GM12864 (cell line): ENCODE measurements around the gene DLK2.
"Not testable (repeated sequence)": the region's sequence is repeated elsewhere in the genome, so short reads cannot be mapped to it uniquely, and the experiment has no call there.

Source experiments
- DNase-seq: peaks from one replicate; pipeline ENCODE4 v3.0.0-alpha.2; 2011; ENCODE audit warnings: low read depth
- H3K4me3 ChIP-seq: 2 replicates; pipeline ENCODE4 v1.5.1; 2011; ENCODE audit warnings: mild to moderate bottlenecking, low read depth, low read length, control low read depth
- CTCF ChIP-seq: IDR thresholded peaks from 2 replicates; pipeline ENCODE4 v1.5.1; 2011; ENCODE audit warnings: low read depth, mild to moderate bottlenecking, moderate library complexity, low read length, control low read depth, inconsistent platforms; ENCODE audit errors: missing control alignments

Gene DLK2

GRCh38 chr6:43469947-43470346 is 14.6 kb upstream of the DLK2 start:
- H3K4me3 ChIP-seq = no peak overlapping the region
- DNase-seq = no peak
- TF ChIP-seq CTCF = no peak

GRCh38 chr6:43468748-43469681 is 13.7 kb upstream of the DLK2 start:
- H3K4me3 ChIP-seq = no peak overlapping the region
- no peak for TF ChIP-seq CTCF
- DNase-seq = no peak

GRCh38 chr6:43468240-43468639 is 12.9 kb upstream of the DLK2 start:
- DNase-seq = no peak
- TF ChIP-seq CTCF = no peak
- H3K4me3 ChIP-seq = no peak overlapping the region

GRCh38 chr6:43467752-43468151 is 12.4 kb upstream of the DLK2 start:
- DNase-seq = no peak
- H3K4me3 ChIP-seq = no peak overlapping the region
- TF ChIP-seq CTCF = no peak

GRCh38 chr6:43467265-43467664 is 11.9 kb upstream of the DLK2 start:
- not testable (repeated sequence) for H3K4me3 ChIP-seq, DNase-seq

- no peak for DNase-seq
- no peak for TF ChIP-seq CTCF
- no peak overlapping the region for H3K4me3 ChIP-seq
Measured at GRCh38 chr6:43465948-43466347, 10.6 kb upstream of the DLK2 start.

- no peak for TF ChIP-seq CTCF
- no peak overlapping the region for H3K4me3 ChIP-seq
- DNase-seq = no peak
Measured at GRCh38 chr6:43464337-43464736, 9.0 kb upstream of the DLK2 start.
